Ureter (tissue), 1 donor: ENCODE results near the gene TEX261. TPM values are rescaled to one million over a fixed set of nuclear protein-coding genes. Genes with fewer than 3 reads are reported as not detected.
"Not testable (repeated sequence)": the region's sequence is repeated elsewhere in the genome, so short reads cannot be mapped to it uniquely, and the experiment has no call there.

Experiments
- DNase-seq: peaks from one replicate; pipeline ENCODE4 v3.0.0-alpha.2; 2020; ENCODE audit warnings: low spot score
- total RNA-seq: library from RNA; stranded (reverse); gene quantifications from one replicate; pipeline ENCODE4 v1.2.4, GENCODE V29; 2023
- donor health status: DM: yes; HTN: yes; CAD: no.

TEX261 gene
- total RNA-seq, result 74.5 TPM

GRCh38 chr2:70994699-70995425 lies at the start of gene TEX261:
Gene TEX261 (minus strand): TSS chr2:70994873. CDS start chr2:70994757, 116 bp downstream.
- DNase-seq, result peak; percentile 87

- DNase-seq, result no peak
Observed at GRCh38 chr2:71043531-71044407, 49.1 kb upstream of the TEX261 start.

GRCh38 chr2:71042287-71042686 lies 47.6 kb upstream of the TEX261 start:
- no peak for DNase-seq

GRCh38 chr2:71036296-71036695 lies 41.6 kb upstream of the TEX261 start:
- not testable (repeated sequence) for DNase-seq

DNA sequence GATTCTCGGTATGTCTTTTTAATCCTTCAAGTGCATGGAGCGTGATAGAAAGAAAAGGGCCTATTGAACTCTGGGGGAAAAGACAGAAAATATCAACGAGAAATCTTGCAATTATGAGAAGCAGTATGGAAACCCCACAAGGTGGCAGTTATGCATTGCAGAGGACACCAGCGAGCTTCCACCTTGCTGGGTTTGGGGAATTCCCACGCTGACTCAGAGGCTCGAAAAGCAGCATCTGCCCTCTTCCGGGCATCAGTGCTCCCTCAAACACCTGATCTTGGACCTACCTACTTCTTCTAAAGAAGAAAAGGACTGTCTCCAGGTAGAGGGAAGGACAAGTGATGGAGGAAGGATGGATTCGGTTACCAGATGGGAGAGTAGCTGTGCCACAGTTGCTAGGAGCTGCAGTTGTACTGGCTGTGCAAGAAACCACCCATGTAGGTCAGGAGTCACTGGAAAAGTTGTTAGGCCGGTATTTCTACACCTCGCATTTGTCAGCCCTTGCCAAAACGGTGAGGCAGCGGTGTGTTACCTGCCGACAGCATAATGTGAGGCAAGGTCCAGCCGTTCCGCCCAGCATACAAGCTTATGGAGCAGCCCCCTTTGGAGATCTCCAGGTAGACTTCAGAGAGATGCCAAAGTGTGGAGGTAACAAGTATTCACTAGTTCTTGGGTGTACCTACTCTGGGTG lies 29.0 kb upstream of the TEX261 start:
- peak; percentile 69 for DNase-seq

DNA sequence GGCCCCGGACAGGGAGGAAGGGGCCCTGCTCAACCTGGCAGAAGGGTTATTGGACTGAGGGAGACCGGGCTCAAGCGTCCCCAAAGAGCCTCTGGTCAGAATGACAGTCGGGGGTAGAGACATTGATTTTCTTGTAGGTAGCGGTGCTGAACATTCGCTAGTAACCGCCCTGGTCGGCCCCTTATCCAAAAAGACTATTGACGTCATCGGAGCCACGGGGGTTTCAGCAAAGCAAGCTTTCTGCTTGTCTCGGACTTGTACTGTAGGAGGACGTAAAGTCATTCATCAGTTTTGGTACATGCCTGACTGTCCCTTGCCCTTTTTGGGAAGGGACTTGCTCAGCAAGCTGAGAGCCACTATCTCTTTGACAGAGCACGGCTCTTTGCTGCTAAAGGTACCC lies 26.7 kb upstream of the TEX261 start:
- not testable (repeated sequence) for DNase-seq

GRCh38 chr2:71019989-71020388 lies 25.3 kb upstream of the TEX261 start:
- not testable (repeated sequence) for DNase-seq

- DNase-seq, result no peak
Observed at GRCh38 chr2:71018625-71019024, 24.0 kb upstream of the TEX261 start.

GRCh38 chr2:71011786-71012185 lies 17.1 kb upstream of the TEX261 start:
- DNase-seq, result not testable (repeated sequence)

- no peak for DNase-seq
Observed at GRCh38 chr2:71008342-71008741, 13.7 kb upstream of the TEX261 start.

DNA sequence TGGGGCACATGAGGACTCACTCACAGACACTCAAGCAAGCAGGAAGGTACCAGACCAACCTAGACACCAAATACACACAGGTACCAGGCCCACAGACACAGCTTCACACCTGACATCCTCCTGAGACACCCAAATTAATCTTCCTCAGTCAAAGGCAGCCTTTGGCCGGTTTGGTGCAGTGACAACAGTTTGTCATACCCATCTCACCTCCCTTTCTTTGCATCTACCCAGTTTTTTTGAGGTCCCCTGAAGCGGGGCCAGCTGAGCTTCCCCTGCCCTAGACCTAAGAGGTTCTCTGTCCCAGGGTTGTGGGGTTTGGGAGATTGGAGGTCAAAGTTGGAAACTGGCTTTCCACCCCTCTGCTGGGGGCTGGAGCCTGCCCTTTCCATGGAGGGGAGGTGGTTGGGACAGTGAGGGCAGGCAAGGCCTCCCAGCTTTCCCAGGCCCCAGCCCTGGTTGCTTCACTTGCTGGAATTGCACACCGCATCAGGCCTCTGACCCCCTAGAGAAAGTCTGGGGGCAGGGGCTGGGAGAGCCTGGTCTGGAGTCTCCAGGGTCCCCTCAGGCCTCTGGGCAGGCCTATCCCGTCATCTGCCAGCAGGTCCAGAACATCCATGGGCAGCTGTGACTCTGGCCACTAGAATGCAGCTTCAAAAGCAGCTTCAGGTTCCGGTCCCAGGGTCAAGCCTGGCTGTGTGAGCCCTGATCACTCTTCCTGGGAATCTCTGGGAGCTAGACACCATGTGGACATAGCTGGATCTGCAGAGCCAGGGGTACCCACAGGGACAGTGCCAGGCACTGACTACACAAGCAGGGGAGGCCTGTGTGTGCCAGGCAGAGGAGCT lies 12.5 kb upstream of the TEX261 start:
- no peak for DNase-seq

GRCh38 chr2:71006323-71006722 lies 11.7 kb upstream of the TEX261 start:
- DNase-seq, result no peak

DNA sequence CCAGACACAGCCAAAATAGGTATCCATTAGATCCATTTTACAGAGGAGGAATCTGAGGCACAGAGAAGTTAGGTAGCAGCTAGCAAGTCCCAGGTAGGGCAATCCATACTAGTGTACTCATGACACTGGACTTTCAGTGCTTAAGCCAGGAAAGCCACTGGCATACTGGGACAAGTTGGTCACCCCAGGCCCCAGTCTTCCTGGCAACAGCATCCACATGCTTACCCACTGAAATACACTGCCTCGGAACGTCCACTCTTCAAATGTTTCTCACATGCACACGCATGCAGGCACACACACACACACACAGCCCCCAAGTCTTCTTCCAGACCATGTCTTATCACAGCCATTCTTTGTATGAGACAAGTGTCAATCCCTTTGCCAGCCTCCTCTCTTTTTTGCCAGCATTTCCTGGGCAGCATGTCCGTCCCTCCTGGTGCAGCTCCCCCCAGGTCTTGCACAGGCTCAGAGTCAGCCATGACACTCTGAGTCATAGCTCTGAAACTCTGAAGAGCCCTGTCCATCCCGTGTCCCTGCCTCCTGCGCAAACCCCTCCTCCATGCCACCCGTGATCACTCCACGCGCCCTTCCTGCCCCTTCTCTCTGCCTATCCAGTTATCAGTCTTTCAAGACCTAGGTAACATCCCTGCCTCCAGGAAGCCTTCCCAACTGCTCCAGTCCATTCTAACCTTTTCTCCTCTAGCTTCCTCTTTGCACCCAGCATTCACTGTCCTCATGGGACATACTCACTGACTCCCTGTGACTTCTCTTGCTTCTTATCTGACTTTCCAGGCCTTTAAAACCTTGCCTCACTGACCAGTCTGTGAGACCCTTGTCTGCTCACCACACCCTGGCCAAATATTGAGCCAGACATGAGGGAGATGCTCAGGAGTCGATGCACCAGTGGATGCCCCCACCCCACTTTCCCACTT lies 10.9 kb upstream of the TEX261 start:
- DNase-seq, result no peak

- no peak for DNase-seq
Observed at GRCh38 chr2:71004857-71005256, 10.2 kb upstream of the TEX261 start.

DNA sequence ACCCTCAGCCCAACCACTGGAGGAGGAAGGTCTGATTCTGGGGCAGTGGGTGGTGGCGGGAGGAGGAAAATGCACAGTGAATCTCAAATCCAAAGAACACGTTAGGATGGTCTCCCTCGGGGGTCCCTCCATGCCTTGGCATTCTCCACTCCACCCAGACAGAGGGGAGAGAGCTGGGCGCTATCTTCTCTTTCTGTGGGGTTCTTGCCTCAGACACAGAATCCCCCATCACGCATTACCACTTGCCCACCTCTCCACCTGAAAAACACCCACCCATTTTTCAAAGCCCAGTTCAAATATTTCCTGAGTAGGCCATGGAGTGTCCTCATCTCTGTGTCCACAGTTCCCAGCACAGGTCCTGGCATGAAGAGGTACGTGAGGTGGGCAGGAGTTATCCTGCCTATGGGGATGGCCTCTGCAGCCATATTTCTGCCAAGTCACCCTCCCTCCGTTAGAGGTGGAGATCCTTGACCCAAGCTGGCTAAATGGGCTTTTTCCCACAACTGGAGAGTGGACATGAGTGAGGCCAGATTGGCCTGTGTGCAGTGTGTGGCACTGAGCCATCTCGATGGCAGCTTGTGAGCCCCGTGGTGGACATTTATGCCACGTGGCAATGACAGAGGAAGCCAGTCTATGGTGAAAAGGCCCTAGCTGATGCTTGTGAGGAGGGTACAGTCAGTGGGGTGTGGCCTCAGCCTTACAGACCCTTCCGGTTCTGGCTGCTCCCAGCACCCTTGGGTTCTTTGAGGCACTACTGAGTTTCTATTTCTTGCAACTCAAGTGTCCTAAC lies 9.5 kb upstream of the TEX261 start:
- no peak for DNase-seq

DNA sequence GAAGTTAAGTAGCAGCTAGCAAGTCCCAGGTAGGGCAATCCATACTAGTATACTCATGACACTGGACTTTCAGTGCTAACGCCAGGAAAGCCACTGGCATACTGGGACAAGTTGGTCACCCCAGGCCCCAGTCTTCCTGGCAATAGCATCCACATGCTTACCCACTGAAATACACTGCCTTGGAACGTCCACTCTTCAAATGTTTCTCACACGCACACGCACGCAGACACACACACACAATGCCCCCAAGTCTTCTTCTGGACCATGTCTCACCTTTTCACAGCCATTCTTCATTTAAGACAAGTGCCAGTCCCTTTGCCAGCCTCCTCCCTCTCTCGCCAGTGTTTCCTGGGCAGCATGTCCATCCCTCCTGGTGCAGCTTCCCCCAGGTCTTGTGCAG lies 8.7 kb upstream of the TEX261 start:
- DNase-seq, result no peak

GRCh38 chr2:71001981-71002570 lies 7.4 kb upstream of the TEX261 start:
- DNase-seq, result no peak

GRCh38 chr2:71001592-71001927 lies 6.9 kb upstream of the TEX261 start:
- no peak for DNase-seq
